A549 treated with DMSO at 1 μM for 4 hours (cell line): ENCODE data around the gene SUCLA2. TPM values are rescaled to one million over a fixed set of nuclear protein-coding genes. Genes with fewer than 3 reads are reported as not detected.

ENCODE experiments used
- total RNA-seq: library from RNA; stranded (reverse); fragments of 200-300 nt; extraction: Qiagen RNA extraction; gene quantifications from 5 replicates; pipeline ENCODE4 v1.2.3, GENCODE V29; 2022; ENCODE audit warnings: low read depth

Gene SUCLA2
- total RNA-seq = 26.9 to 32.9 TPM (median 32.8 TPM) in 5 replicates

GRCh38 chr13:48001114-48001881 is at the start of gene SUCLA2:
Gene SUCLA2, minus strand, starts transcription at chr13:48001273. Its CDS starts 4 bp downstream, at chr13:48001269.

DNA sequence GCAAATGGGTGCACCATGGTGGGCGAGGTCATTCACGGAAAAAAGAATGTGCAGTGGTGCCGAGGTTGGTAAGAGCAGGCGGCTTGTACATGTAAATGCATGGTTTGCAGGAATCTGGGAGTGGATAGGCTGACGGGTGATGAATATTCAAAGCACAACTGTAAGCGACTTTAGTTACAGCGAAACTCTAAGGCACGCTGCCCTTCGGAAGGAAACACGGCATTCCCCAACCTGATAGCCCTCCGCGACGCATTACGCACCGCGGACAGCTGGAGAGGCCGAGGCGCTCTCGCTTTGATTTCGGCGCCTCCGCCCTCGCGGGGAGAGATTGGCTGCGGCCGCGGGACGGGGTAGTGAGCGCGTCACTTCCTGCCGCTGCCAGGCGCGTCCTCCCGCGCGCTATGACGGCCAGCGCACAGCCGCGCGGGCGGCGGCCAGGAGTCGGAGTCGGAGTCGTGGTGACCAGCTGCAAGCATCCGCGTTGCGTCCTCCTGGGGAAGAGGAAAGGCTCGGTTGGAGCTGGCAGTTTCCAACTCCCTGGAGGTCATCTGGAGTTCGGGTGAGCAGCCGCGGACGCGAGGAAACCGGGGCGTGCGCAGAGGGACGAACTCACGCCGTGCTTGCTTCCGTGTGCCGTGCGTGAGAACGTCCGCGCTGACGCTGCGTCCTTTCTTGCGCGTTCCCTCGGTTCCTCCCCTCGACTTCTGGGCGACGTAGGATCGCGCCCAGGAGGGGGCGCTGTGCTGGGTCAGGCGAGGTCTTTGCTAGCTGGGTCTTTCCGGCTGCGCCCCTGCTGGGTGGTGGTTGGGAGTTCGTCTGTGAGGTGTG is 36.5 kb upstream of the SUCLA2 start, which contains the start of gene NUDT15:
Gene NUDT15, plus strand, starts transcription at position 381 of the 828 bp plus-strand sequence. Its CDS starts 21 bp downstream, at position 402.

Other genes with a start within 250 kb of the SUCLA2 start
- 26.6 to 31.8 TPM (median 29.4 TPM) in 5 replicates for gene NUDT15, start 36.5 kb upstream of the SUCLA2 start, total RNA-seq
- 36.3 to 43.4 TPM (median 39.7 TPM) in 5 replicates for gene MED4, start 93.8 kb upstream of the SUCLA2 start, total RNA-seq
- gene ITM2B, start 231.9 kb upstream of the SUCLA2 start, total RNA-seq = 124 to 171 TPM (median 160 TPM) in 5 replicates